ENCODE measurements around the gene C3orf70.

DNA sequence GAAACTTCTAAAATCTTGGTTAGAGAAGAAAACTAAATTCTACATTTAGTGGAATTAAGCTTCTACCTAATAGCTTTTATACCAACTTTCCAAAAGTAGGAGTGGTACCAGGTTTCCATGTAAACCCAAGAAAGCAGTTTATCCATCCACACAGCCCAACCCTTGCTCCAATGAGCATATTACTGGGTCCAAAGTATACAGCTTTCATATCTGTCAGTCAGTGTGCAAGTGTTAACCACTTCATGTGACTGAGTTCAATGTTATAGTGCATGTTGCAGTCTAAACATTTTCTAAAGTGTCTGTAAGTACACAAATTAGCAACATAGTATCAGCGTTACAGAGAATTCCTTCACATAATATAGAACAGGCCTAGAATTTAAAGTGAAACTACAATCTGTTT is 73.2 kb downstream of the C3orf70 start:
- TF ChIP-seq CREB1 (IDR thresholded peaks at IDR 0.05; ENCODE audit: low read depth): no peak
- TF ChIP-seq, protein P1, sequence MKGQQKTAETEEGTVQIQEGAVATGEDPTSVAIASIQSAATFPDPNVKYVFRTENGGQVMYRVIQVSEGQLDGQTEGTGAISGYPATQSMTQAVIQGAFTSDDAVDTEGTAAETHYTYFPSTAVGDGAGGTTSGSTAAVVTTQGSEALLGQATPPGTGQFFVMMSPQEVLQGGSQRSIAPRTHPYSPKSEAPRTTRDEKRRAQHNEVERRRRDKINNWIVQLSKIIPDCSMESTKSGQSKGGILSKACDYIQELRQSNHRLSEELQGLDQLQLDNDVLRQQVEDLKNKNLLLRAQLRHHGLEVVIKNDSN (IDR thresholded peaks at IDR 0.05): no peak
- TF ChIP-seq CEBPB (IDR thresholded peaks at IDR 0.05): no peak
- no peak for TF ChIP-seq RAD21 (IDR thresholded peaks at IDR 0.05; ENCODE audit: low read depth)
- no peak for TF ChIP-seq EGR1 (IDR thresholded peaks at IDR 0.05)
- TF ChIP-seq MAX (IDR thresholded peaks at IDR 0.05): no peak
- TF ChIP-seq TAF1 (IDR thresholded peaks at IDR 0.05; ENCODE audit: low read depth): no peak
- TF ChIP-seq EP300 (IDR thresholded peaks at IDR 0.05; ENCODE audit: borderline replicate concordance): no peak
- TF ChIP-seq FOXM1 (IDR thresholded peaks at IDR 0.05; ENCODE audit: borderline replicate concordance, low read depth): no peak
- TF ChIP-seq, protein P2, sequence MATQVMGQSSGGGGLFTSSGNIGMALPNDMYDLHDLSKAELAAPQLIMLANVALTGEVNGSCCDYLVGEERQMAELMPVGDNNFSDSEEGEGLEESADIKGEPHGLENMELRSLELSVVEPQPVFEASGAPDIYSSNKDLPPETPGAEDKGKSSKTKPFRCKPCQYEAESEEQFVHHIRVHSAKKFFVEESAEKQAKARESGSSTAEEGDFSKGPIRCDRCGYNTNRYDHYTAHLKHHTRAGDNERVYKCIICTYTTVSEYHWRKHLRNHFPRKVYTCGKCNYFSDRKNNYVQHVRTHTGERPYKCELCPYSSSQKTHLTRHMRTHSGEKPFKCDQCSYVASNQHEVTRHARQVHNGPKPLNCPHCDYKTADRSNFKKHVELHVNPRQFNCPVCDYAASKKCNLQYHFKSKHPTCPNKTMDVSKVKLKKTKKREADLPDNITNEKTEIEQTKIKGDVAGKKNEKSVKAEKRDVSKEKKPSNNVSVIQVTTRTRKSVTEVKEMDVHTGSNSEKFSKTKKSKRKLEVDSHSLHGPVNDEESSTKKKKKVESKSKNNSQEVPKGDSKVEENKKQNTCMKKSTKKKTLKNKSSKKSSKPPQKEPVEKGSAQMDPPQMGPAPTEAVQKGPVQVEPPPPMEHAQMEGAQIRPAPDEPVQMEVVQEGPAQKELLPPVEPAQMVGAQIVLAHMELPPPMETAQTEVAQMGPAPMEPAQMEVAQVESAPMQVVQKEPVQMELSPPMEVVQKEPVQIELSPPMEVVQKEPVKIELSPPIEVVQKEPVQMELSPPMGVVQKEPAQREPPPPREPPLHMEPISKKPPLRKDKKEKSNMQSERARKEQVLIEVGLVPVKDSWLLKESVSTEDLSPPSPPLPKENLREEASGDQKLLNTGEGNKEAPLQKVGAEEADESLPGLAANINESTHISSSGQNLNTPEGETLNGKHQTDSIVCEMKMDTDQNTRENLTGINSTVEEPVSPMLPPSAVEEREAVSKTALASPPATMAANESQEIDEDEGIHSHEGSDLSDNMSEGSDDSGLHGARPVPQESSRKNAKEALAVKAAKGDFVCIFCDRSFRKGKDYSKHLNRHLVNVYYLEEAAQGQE (IDR thresholded peaks at IDR 0.05; ENCODE audit: low read depth): no peak
- TF ChIP-seq YY1 (IDR thresholded peaks at IDR 0.05; ENCODE audit: low read depth): no peak
- no peak for TF ChIP-seq TCF12 (IDR thresholded peaks at IDR 0.05; ENCODE audit: low read depth)

All from Ishikawa (cell line).